ENCODE data around the gene TMED4.
A peak's percentile ranks its signal among the peaks of the same experiment; 100 is the strongest.
"Not testable (repeated sequence)": the region's sequence is repeated elsewhere in the genome, so short reads cannot be mapped to it uniquely, and the experiment has no call there.

Gene TMED4

GRCh38 chr7:44568771-44569560 is 13.1 kb downstream of the TMED4 start:
- no peak for DNase-seq
- TF ChIP-seq POLR2A (IDR thresholded peaks at IDR 0.05; ENCODE audit: low read length) (no peak), GATA1 (IDR thresholded peaks at IDR 0.05; ENCODE audit: low read depth, low read length) (no peak)

GRCh38 chr7:44567884-44568283 is 14.1 kb downstream of the TMED4 start:
- DNase-seq: no peak
- no peak for TF ChIP-seq GATA1 (IDR thresholded peaks at IDR 0.05; ENCODE audit: low read depth, low read length)
- TF ChIP-seq POLR2A (IDR thresholded peaks at IDR 0.05; ENCODE audit: low read length): no peak

- DNase-seq: no peak
- TF ChIP-seq POLR2A (IDR thresholded peaks at IDR 0.05; ENCODE audit: low read length) (no peak), GATA1 (IDR thresholded peaks at IDR 0.05; ENCODE audit: low read depth, low read length) (no peak)
These were observed 15.4 kb downstream of the TMED4 start for GRCh38 chr7:44566680-44567079.

- DNase-seq: peak; percentile 80 to 83
- TF ChIP-seq GATA1 (IDR thresholded peaks at IDR 0.05; ENCODE audit: low read depth, low read length) (no peak), POLR2A (IDR thresholded peaks at IDR 0.05; ENCODE audit: low read length) (no peak)
These were observed 16.1 kb downstream of the TMED4 start for GRCh38 chr7:44565795-44566559.

GRCh38 chr7:44565097-44565794 is 16.8 kb downstream of the TMED4 start:
- TF ChIP-seq GATA1 (IDR thresholded peaks at IDR 0.05; ENCODE audit: low read depth, low read length) (no peak), POLR2A (IDR thresholded peaks at IDR 0.05; ENCODE audit: low read length) (peak; percentile 6)
- peak; percentile 74 to 85 for DNase-seq

- no peak for DNase-seq
- TF ChIP-seq GATA1 (IDR thresholded peaks at IDR 0.05; ENCODE audit: low read depth, low read length) (no peak), POLR2A (IDR thresholded peaks at IDR 0.05; ENCODE audit: low read length) (peak; percentile 23)
These were observed 17.4 kb downstream of the TMED4 start for GRCh38 chr7:44564606-44565005.

- TF ChIP-seq POLR2A (IDR thresholded peaks at IDR 0.05; ENCODE audit: low read length) (peak; percentile 50), GATA1 (IDR thresholded peaks at IDR 0.05; ENCODE audit: low read depth, low read length) (no peak)
- no peak for DNase-seq
These were observed 18.8 kb downstream of the TMED4 start for GRCh38 chr7:44563171-44563679.

GRCh38 chr7:44562622-44562962 is 19.4 kb downstream of the TMED4 start:
- DNase-seq: not testable (repeated sequence)

GRCh38 chr7:44561962-44562621 is 19.9 kb downstream of the TMED4 start:
- TF ChIP-seq GATA1 (IDR thresholded peaks at IDR 0.05; ENCODE audit: low read depth, low read length) (no peak), POLR2A (IDR thresholded peaks at IDR 0.05; ENCODE audit: low read length) (no peak)
- peak; percentile 48 to 75 for DNase-seq

GRCh38 chr7:44561481-44561880 is 20.6 kb downstream of the TMED4 start:
- DNase-seq: no peak

GRCh38 chr7:44559485-44559884 is 22.5 kb downstream of the TMED4 start:
- DNase-seq: no peak
- TF ChIP-seq GATA1 (IDR thresholded peaks at IDR 0.05; ENCODE audit: low read depth, low read length): no peak
- no peak for TF ChIP-seq POLR2A (IDR thresholded peaks at IDR 0.05; ENCODE audit: low read length)

More at GRCh38 chr7:44561481-44561880, 20.6 kb downstream of the TMED4 start:
- no peak for TF ChIP-seq POLR2A (IDR thresholded peaks at IDR 0.05; ENCODE audit: low read length)

- TF ChIP-seq GATA1 (IDR thresholded peaks at IDR 0.05; ENCODE audit: low read depth, low read length) (no peak), POLR2A (IDR thresholded peaks at IDR 0.05; ENCODE audit: low read length) (no peak)
These were observed 24.5 kb downstream of the TMED4 start for GRCh38 chr7:44557485-44557884.

GRCh38 chr7:44555350-44555749 is 26.7 kb downstream of the TMED4 start:
- DNase-seq: no peak
- TF ChIP-seq GATA1 (IDR thresholded peaks at IDR 0.05; ENCODE audit: low read depth, low read length): no peak
- TF ChIP-seq POLR2A (IDR thresholded peaks at IDR 0.05; ENCODE audit: low read length): no peak

More at GRCh38 chr7:44557485-44557884, 24.5 kb downstream of the TMED4 start:
- no peak for DNase-seq

- DNase-seq: not testable (repeated sequence)
These were observed 29.5 kb downstream of the TMED4 start for GRCh38 chr7:44552473-44553005.

Measured in erythroblast (primary cell).